HEK293 (cell line): ENCODE results near the gene CRK.

Experiments
- CTCF ChIA-PET: fragments of 350-600 bp; formaldehyde crosslinking; extraction: SDS; loops from one replicate; lab custom pipeline; 2021; ENCODE audit warnings: antibody characterized with exemption; lab: Yijun Ruan, JAX
- POLR2A ChIA-PET: fragments of 300-600 bp; formaldehyde crosslinking; extraction: SDS; loops from one replicate; lab custom pipeline; 2020; ENCODE audit warnings: antibody characterized with exemption, inconsistent platforms; lab: Yijun Ruan, JAX
- H3K27ac ChIP-seq: fragments of 200-500 bp; sonication (Bioruptor generic); 2 replicates; pipeline ENCODE4 v1.5.1; 2014; ENCODE audit warnings: low read depth, low read length, control low read depth, inconsistent platforms; ENCODE audit errors: extremely low read depth
- H3K36me3 ChIP-seq, 2 experiments: fragments of 200-500 bp in 1 of 2; sonication (Bioruptor generic) in 1 of 2; 1 replicate in 1 of 2; 2 replicates in 1 of 2; pipeline ENCODE4 v1.5.1; 2014 to 2017; ENCODE audit warnings: inconsistent platforms in 2 of 2, low read length in 2 of 2; ENCODE audit not compliant: control insufficient read depth in 2 of 2, insufficient read depth in 1 of 2
- H3K4me1 ChIP-seq: fragments of 200-500 bp; sonication (Bioruptor generic); 2 replicates; pipeline ENCODE4 v1.5.1; 2014; ENCODE audit warnings: mild to moderate bottlenecking, low read length, inconsistent platforms; ENCODE audit not compliant: control insufficient read depth, insufficient read depth
- H3K4me3 ChIP-seq: 2 replicates; pipeline ENCODE4 v1.5.1; 2011; ENCODE audit warnings: low read depth, mild to moderate bottlenecking, control low read depth, low read length, moderate library complexity
- H3K9me3 ChIP-seq: fragments of 200-500 bp; sonication (Bioruptor generic); 2 replicates; pipeline ENCODE4 v1.5.1; 2014; ENCODE audit warnings: low read depth, low read length, inconsistent platforms; ENCODE audit not compliant: control insufficient read depth, insufficient read depth
- ATF2 ChIP-seq: fragments of 450-650 bp; formaldehyde crosslinking; IDR thresholded peaks from 2 replicates; pipeline ENCODE4 v1.5.1; 2016; ENCODE audit warnings: missing biosample characterization, missing genetic modification characterization, low read depth
- BCL11A ChIP-seq: fragments of 450-650 bp; formaldehyde crosslinking; IDR thresholded peaks from 2 replicates; pipeline ENCODE4 v1.5.1; 2016; ENCODE audit warnings: low read depth, missing biosample characterization, missing genetic modification characterization
- GLI4 ChIP-seq: fragments of 450-650 bp; formaldehyde crosslinking; IDR thresholded peaks from 2 replicates; pipeline ENCODE4 v1.5.1; 2016; ENCODE audit warnings: missing biosample characterization, missing genetic modification characterization
- HOXD13 ChIP-seq: sonication (generic); formaldehyde crosslinking; IDR thresholded peaks from 2 replicates; pipeline ENCODE4 v1.8.0; 2022; ENCODE audit warnings: missing genetic modification reagents, borderline replicate concordance
- SCRT1 ChIP-seq: fragments of 450-650 bp; formaldehyde crosslinking; IDR thresholded peaks from 2 replicates; pipeline ENCODE4 v1.5.1; 2016; ENCODE audit warnings: missing biosample characterization, missing genetic modification characterization, borderline replicate concordance
- SCRT2 ChIP-seq: fragments of 450-650 bp; formaldehyde crosslinking; IDR thresholded peaks from 2 replicates; pipeline ENCODE4 v1.5.1; 2016; ENCODE audit warnings: missing biosample characterization, missing genetic modification characterization
- ZBTB8A ChIP-seq: fragments of 450-650 bp; formaldehyde crosslinking; IDR thresholded peaks from 2 replicates; pipeline ENCODE4 v1.5.1; 2016; ENCODE audit warnings: missing biosample characterization, missing genetic modification characterization
- ZFP69B ChIP-seq: fragments of 450-650 bp; formaldehyde crosslinking; IDR thresholded peaks from 2 replicates; pipeline ENCODE4 v1.5.1; 2016; ENCODE audit warnings: missing biosample characterization, missing genetic modification characterization
- ZNF211 ChIP-seq: fragments of 450-650 bp; formaldehyde crosslinking; IDR thresholded peaks from 2 replicates; pipeline ENCODE4 v1.5.1; 2016; ENCODE audit warnings: low read depth, missing biosample characterization, missing genetic modification characterization
- ZNF214 ChIP-seq: fragments of 450-650 bp; formaldehyde crosslinking; IDR thresholded peaks from 2 replicates; pipeline ENCODE4 v1.5.1; 2017; ENCODE audit warnings: missing biosample characterization, mild to moderate bottlenecking, missing genetic modification characterization, borderline replicate concordance
- ZNF37A ChIP-seq: fragments of 450-650 bp; IDR thresholded peaks from 2 replicates; pipeline ENCODE4 v1.5.1; 2018; ENCODE audit warnings: missing biosample characterization, missing genetic modification characterization
- ZNF426 ChIP-seq: fragments of 450-650 bp; formaldehyde crosslinking; IDR thresholded peaks from 2 replicates; pipeline ENCODE4 v1.5.1; 2017; ENCODE audit warnings: missing biosample characterization, missing genetic modification characterization, mild to moderate bottlenecking, inconsistent platforms, moderate library complexity
- ZNF571 ChIP-seq: fragments of 450-650 bp; formaldehyde crosslinking; IDR thresholded peaks from 2 replicates; pipeline ENCODE4 v1.5.0; 2017; ENCODE audit warnings: missing biosample characterization, missing genetic modification characterization
- ZNF585B ChIP-seq: fragments of 450-650 bp; formaldehyde crosslinking; IDR thresholded peaks from 2 replicates; pipeline ENCODE4 v1.5.1; 2016; ENCODE audit warnings: missing biosample characterization, missing genetic modification characterization
- ZNF670 ChIP-seq: fragments of 450-650 bp; formaldehyde crosslinking; IDR thresholded peaks from 2 replicates; pipeline ENCODE4 v1.5.1; 2016; ENCODE audit warnings: missing biosample characterization, missing genetic modification characterization, low read depth
- ZNF677 ChIP-seq: fragments of 450-650 bp; IDR thresholded peaks from 2 replicates; pipeline ENCODE4 v1.5.0; 2018; ENCODE audit warnings: missing biosample characterization, mild to moderate bottlenecking, missing genetic modification characterization, moderate library complexity
- ZNF768 ChIP-seq: fragments of 450-650 bp; formaldehyde crosslinking; IDR thresholded peaks from 2 replicates; pipeline ENCODE4 v1.5.1; 2018; ENCODE audit warnings: missing biosample characterization, mild to moderate bottlenecking, missing genetic modification characterization
- TF ChIP-seq, protein P1 (sequence below): fragments of 450-650 bp; formaldehyde crosslinking; IDR thresholded peaks from 2 replicates; pipeline ENCODE4 v1.5.1; 2016; ENCODE audit warnings: missing biosample characterization, missing genetic modification characterization

CRK gene

DNA sequence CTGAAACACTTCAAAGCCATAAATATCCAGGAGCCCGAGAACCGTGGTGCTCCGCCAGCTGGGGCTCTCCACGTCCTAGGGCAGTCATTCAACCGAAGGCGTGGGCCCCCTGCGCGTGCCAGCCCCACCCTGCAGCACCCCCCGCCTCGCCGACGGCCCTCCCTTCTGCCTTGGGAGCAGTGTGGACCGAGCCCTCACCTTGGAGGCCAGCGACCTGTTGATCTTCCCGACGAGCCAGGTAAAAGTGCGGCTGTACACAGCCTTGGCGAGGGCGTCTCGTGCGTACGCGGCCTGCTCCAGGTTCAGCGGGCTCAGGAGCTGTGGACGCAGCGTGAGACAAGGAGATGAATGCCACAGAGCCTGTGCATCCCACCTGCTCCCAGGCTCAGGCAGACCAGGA, 22.4 kb upstream of the CRK start:
- H3K4me3 ChIP-seq: no peak overlapping the region
- POLR2A ChIA-PET: interaction anchor here (0.9 kb wide), 1 partner anchor 16 kb away, joined by 3 read pairs; no protein-coding TSS in a partner anchor
- no peak overlapping the region for H3K27ac ChIP-seq
- CTCF ChIA-PET: interaction anchor here (0.9 to 1.2 kb wide), 2 partner anchors 113 kb away, joined by 3 to 5 read pairs; no protein-coding TSS in a partner anchor
- no peaks in the 10 kb centered on the region for H3K4me1 ChIP-seq
- no peak for TF ChIP-seq ZNF585B (tag by site-specific recombination)
- TF ChIP-seq SCRT2 (tag by site-specific recombination): peak; percentile 91
- no peak for TF ChIP-seq ZNF37A (tag by site-specific recombination)
- TF ChIP-seq ZNF571 (tag by site-specific recombination): no peak
- no peak for TF ChIP-seq ZNF677 (tag by site-specific recombination)
- TF ChIP-seq ZNF214 (tag by site-specific recombination): no peak
- TF ChIP-seq ATF2: no peak
- no peak for TF ChIP-seq ZNF670 (tag by site-specific recombination)
- TF ChIP-seq SCRT1 (tag by site-specific recombination): peak; percentile 76; the same call in 1 of the 2 replicates
- peaks cover 27 to 85% of the 10 kb centered on the region in 2 experiments; a peak in 2 of 3 replicates for H3K36me3 ChIP-seq
- H3K9me3 ChIP-seq: no peaks in the 10 kb centered on the region

DNA sequence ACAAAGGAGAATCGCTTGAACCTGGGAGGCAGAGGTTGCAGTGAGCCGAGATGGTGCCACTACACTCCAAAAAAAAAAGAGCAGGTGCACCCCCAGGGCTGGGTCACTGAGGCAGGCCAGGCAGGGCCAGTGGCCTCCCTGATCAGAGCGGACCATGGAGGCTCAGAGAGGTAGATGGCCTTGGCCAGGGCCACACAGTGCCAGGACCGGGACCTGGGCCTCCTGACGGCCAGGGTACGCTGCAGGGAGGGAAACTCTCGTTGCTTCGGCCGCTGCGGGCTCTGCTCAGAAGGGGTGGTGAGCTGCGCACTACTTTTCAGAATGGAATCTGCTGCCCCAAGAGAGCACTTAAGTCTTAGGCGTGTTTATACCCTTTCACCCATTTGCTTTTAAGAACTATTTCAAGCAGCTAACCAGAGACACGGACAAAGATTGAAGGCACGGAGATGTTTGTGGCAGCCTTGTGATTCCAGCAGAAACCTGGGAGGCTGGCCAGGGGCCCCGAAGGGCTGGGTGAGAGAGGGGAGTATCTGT, 19.4 kb upstream of the CRK start:
- POLR2A ChIA-PET: interaction anchor here (0.9 to 2.5 kb wide), 4 partner anchors 12 to 23 kb away, joined by 4 to 11 read pairs (median 5); no protein-coding TSS in a partner anchor
- TF ChIP-seq ZNF211 (tag by site-specific recombination) (no peak), ZNF426 (tag by site-specific recombination) (no peak), GLI4 (tag by site-specific recombination) (no peak), ZNF768 (tag by site-specific recombination) (0 out of 2 replicates have a peak, but pooled peaks have one; percentile 4), BCL11A (tag by site-specific recombination) (no peak), ZBTB8A (tag by site-specific recombination) (no peak), HOXD13 (CRISPR knock-in tag) (no peak), ZFP69B (tag by site-specific recombination) (no peak)
- TF ChIP-seq, protein P1, sequence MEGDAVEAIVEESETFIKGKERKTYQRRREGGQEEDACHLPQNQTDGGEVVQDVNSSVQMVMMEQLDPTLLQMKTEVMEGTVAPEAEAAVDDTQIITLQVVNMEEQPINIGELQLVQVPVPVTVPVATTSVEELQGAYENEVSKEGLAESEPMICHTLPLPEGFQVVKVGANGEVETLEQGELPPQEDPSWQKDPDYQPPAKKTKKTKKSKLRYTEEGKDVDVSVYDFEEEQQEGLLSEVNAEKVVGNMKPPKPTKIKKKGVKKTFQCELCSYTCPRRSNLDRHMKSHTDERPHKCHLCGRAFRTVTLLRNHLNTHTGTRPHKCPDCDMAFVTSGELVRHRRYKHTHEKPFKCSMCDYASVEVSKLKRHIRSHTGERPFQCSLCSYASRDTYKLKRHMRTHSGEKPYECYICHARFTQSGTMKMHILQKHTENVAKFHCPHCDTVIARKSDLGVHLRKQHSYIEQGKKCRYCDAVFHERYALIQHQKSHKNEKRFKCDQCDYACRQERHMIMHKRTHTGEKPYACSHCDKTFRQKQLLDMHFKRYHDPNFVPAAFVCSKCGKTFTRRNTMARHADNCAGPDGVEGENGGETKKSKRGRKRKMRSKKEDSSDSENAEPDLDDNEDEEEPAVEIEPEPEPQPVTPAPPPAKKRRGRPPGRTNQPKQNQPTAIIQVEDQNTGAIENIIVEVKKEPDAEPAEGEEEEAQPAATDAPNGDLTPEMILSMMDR (tag by site-specific recombination): no peak
- H3K4me3 ChIP-seq: no peak overlapping the region
- CTCF ChIA-PET: interaction anchor here (0.6 to 0.9 kb wide), 3 partner anchors 11 to 217 kb away, joined by 3 to 5 read pairs (median 5); no protein-coding TSS in a partner anchor
- peaks cover 15 to 82% of the 10 kb centered on the region in 2 experiments; a peak in 2 of 3 replicates for H3K36me3 ChIP-seq
- no peaks in the 10 kb centered on the region for H3K4me1 ChIP-seq
- H3K27ac ChIP-seq: no peak overlapping the region
- H3K9me3 ChIP-seq: no peaks in the 10 kb centered on the region
